IPS DF 19.7 (cell line): Measurements from ENCODE around the gene ASTN2.

ENCODE experiments used
- DNase-seq: peaks from one replicate; pipeline ENCODE4 v3.0.0-alpha.2; 2013; ENCODE audit warnings: low read depth, low spot score

The ASTN2 gene

GRCh38 chr9:116966199-116966598, 448.7 kb downstream of the ASTN2 start:
- no peak for DNase-seq

GRCh38 chr9:116964258-116964657, 450.6 kb downstream of the ASTN2 start:
- DNase-seq: no peak

- DNase-seq: no peak
These were observed 455.0 kb downstream of the ASTN2 start for GRCh38 chr9:116959809-116960208.

GRCh38 chr9:116958881-116959280, 456.0 kb downstream of the ASTN2 start:
- DNase-seq: no peak

- DNase-seq: no peak
These were observed 460.1 kb downstream of the ASTN2 start for GRCh38 chr9:116954731-116955130.

- no peak for DNase-seq
These were observed 461.6 kb downstream of the ASTN2 start for GRCh38 chr9:116953271-116953670.

GRCh38 chr9:116952436-116952810, 462.4 kb downstream of the ASTN2 start:
- DNase-seq: no peak

- no peak for DNase-seq
These were observed 463.0 kb downstream of the ASTN2 start for GRCh38 chr9:116951588-116952435.

- DNase-seq: no peak
These were observed 469.0 kb downstream of the ASTN2 start for GRCh38 chr9:116945817-116946216.

GRCh38 chr9:116944714-116945534, 469.9 kb downstream of the ASTN2 start:
- DNase-seq: no peak

- no peak for DNase-seq
These were observed 470.9 kb downstream of the ASTN2 start for GRCh38 chr9:116943970-116944369.

GRCh38 chr9:116942593-116943061, 472.2 kb downstream of the ASTN2 start:
- no peak for DNase-seq

GRCh38 chr9:116941266-116941665, 473.6 kb downstream of the ASTN2 start:
- no peak for DNase-seq

GRCh38 chr9:116940614-116941215, 474.1 kb downstream of the ASTN2 start:
- no peak for DNase-seq

- DNase-seq: no peak
These were observed 475.2 kb downstream of the ASTN2 start for GRCh38 chr9:116939614-116940013.

- DNase-seq: no peak
These were observed 475.7 kb downstream of the ASTN2 start for GRCh38 chr9:116939161-116939560.

GRCh38 chr9:116937361-116937760, 477.5 kb downstream of the ASTN2 start:
- DNase-seq: no peak

- no peak for DNase-seq
These were observed 479.5 kb downstream of the ASTN2 start for GRCh38 chr9:116935149-116935897.

- DNase-seq: no peak
These were observed 480.7 kb downstream of the ASTN2 start for GRCh38 chr9:116934131-116934530.

- DNase-seq: no peak
These were observed 481.6 kb downstream of the ASTN2 start for GRCh38 chr9:116933251-116933650.

GRCh38 chr9:116929621-116930020, 485.2 kb downstream of the ASTN2 start:
- no peak for DNase-seq

- peak; percentile 80 for DNase-seq
These were observed 486.0 kb downstream of the ASTN2 start for GRCh38 chr9:116928884-116929283.
